ENCODE measurements around the gene RLN3. TPM values are rescaled to one million over a fixed set of nuclear protein-coding genes. Genes with fewer than 3 reads are reported as not detected.

Gene RLN3
- total and polyA plus RNA-seq, 2 of the 8 experiments (the other 6 are each of a cell fraction or from before 2014, with no cell fraction given): not detected

GRCh38 chr19:13981988-13982501 is 45.9 kb upstream of the RLN3 start:
- Histone ChIP-seq H3K23ac (ENCODE audit: insufficient read length) (no peak overlapping the region), H3K18ac (ENCODE audit: extremely low read depth, low read length) (no peak overlapping the region), H2AFZ (ENCODE audit: low read length) (no peak overlapping the region), H2BK5ac (ENCODE audit: low read depth, low read length) (no peak overlapping the region), H2BK15ac (ENCODE audit: low read length) (no peak overlapping the region; the same call in 1 of the 2 replicates), H3K4ac (replicated peaks; ENCODE audit: insufficient read length, low read depth, low read length) (no peak overlapping the region), H3K27ac (ENCODE audit: low read depth, low read length) (no peak overlapping the region), H2BK120ac (replicated peaks; ENCODE audit: low read depth, low read length) (no peak overlapping the region), H3K9ac (replicated peaks in 1 of 4; ENCODE audit: extremely low read depth in 1 of 4, low read depth in 3 of 4, low read length in 3 of 4) (no peak overlapping the region), H3K23me2 (ENCODE audit: low read depth, low read length) (no peaks in the 10 kb centered on the region; the same call in 1 of the 2 replicates), H3K27me3 (replicated peaks in 1 of 4; ENCODE audit: control insufficient read depth in 3 of 4, extremely low read depth in 1 of 4, insufficient read depth in 3 of 4, low read length in 3 of 4) (no peaks in the 10 kb centered on the region), H4K91ac (replicated peaks; ENCODE audit: insufficient read length, low read length) (no peak overlapping the region), H4K5ac (ENCODE audit: insufficient read length, low read depth, low read length) (no peak overlapping the region), H2AK5ac (ENCODE audit: low read depth, low read length) (no peak overlapping the region), H4K8ac (ENCODE audit: extremely low read depth, insufficient read depth, low read length) (no peak overlapping the region), H3K14ac (ENCODE audit: insufficient read length) (no peak overlapping the region), H3K56ac (replicated peaks; ENCODE audit: insufficient read length, low read depth, low read length) (no peak overlapping the region), H2BK20ac (ENCODE audit: low read length) (no peak overlapping the region), H4K20me1 (replicated peaks in 1 of 2; ENCODE audit: control insufficient read depth in 1 of 2, insufficient read depth in 2 of 2, low read length in 2 of 2) (no peaks in the 10 kb centered on the region), H3K4me2 (ENCODE audit: insufficient read depth in 1 of 2, low read depth in 2 of 2, low read length in 2 of 2) (no peak overlapping the region), H3K79me1 (ENCODE audit: low read depth, low read length) (no peaks in the 10 kb centered on the region), H3K4me3 (ENCODE audit: extremely low read depth in 1 of 4, insufficient read depth in 2 of 4, low read depth in 3 of 4, low read length in 4 of 4) (no peak overlapping the region), H3K36me3 (ENCODE audit: control insufficient read depth in 2 of 4, insufficient read depth in 4 of 4, low read length in 3 of 4) (0 out of 8 replicates have a peak, but pooled peaks cover 0 to 3% (median 0%) of the 10 kb centered on the region in 4 experiments), H3K4me1 (replicated peaks in 1 of 4; ENCODE audit: control insufficient read depth in 3 of 4, insufficient read depth in 4 of 4, low read length in 3 of 4) (peaks cover 0 to 39% (median 35%) of the 10 kb centered on the region in 4 experiments; a peak in 6 of 7 replicates), H2BK12ac (ENCODE audit: low read depth, low read length) (no peak overlapping the region), H3K9me3 (ENCODE audit: insufficient read depth in 2 of 2, low read depth in 1 of 2, low read length in 1 of 2) (no peaks in the 10 kb centered on the region), H3K79me2 (ENCODE audit: control insufficient read depth in 1 of 2, insufficient read depth in 2 of 2, low read length in 2 of 2) (no peaks in the 10 kb centered on the region)
- CTCF ChIA-PET (ENCODE audit: partially characterized antibody): interaction anchor here (1.1 to 2.4 kb wide), 6 partner anchors 10 to 77 kb away, joined by 3 to 7 read pairs (median 4); partner anchors contain the start of gene IL27RA
- POLR2A ChIA-PET (ENCODE audit: partially characterized antibody): interaction anchor here (0.6 to 1.6 kb wide), 4 partner anchors 25 to 40 kb away, joined by 3 to 6 read pairs (median 4); partner anchors contain the start of gene RFX1
- DNase-seq (ENCODE audit: low read depth in 1 of 2, low spot score in 2 of 2): no peak
- no peak for FAIRE-seq
- WGBS, 2 experiments (ENCODE audit: extremely low coverage in 1 of 2, insufficient coverage in 1 of 2, insufficient read length in 1 of 2, insufficient replicate concordance in 2 of 2, low coverage in 1 of 2, low lambda C conversion rate in 2 of 2, missing lambda C conversion rate in 1 of 2): 85% methylated on average over 14 of the region's 17 CpGs; no CpG with 5 or more reads in 1 of the 2 experiments
- no peak for TF ChIP-seq KDM4A (IDR thresholded peaks at IDR 0.05; ENCODE audit: low read depth, low read length, severe bottlenecking)
- no peak for TF ChIP-seq TEAD4 (IDR thresholded peaks at IDR 0.05; ENCODE audit: low read depth, low read length)
- TF ChIP-seq CBX5 (IDR thresholded peaks at IDR 0.05; ENCODE audit: low read depth, low read length): no peak
- TF ChIP-seq YY1 (IDR thresholded peaks at IDR 0.05; ENCODE audit: low read depth, low read length): no peak
- TF ChIP-seq PHF8 (conservative IDR thresholded peaks at IDR 0.05; ENCODE audit: low read depth, low read length): no peak
- TF ChIP-seq CTBP2 (IDR thresholded peaks at IDR 0.05; ENCODE audit: borderline replicate concordance, insufficient read depth, insufficient read length, low read length): no peak
- no peak for TF ChIP-seq RXRA (IDR thresholded peaks at IDR 0.05; ENCODE audit: insufficient read depth, low read depth, low read length)
- no peak for TF ChIP-seq TAF7 (optimal IDR thresholded peaks at IDR 0.05; ENCODE audit: borderline replicate concordance, low read depth, low read length)
- TF ChIP-seq BRCA1 (IDR thresholded peaks at IDR 0.05; ENCODE audit: low read depth, low read length): no peak
- no peak for TF ChIP-seq SP2 (IDR thresholded peaks at IDR 0.05; ENCODE audit: low read length)
- no peak for TF ChIP-seq CEBPB (IDR thresholded peaks at IDR 0.05; ENCODE audit: low read depth, low read length)
- TF ChIP-seq POLR2AphosphoS5 (IDR thresholded peaks at IDR 0.05; ENCODE audit: low read depth, low read length): no peak
- TF ChIP-seq E2F6 (IDR thresholded peaks at IDR 0.05): no peak
